Nucleus accumbens (tissue), 56 donors: ENCODE results near the gene MB.

Experiments used
- DNase-seq, 56 donors: peaks; one replicate each; lab custom pipeline; 2025; lab: John Stamatoyannopoulos, UW

The MB gene

GRCh38 chr22:35559354-35560005 lies 57.6 kb downstream of the MB start:
- peak in 3 of 56 donors; percentile 22 to 37 (median 30) for DNase-seq

DNA sequence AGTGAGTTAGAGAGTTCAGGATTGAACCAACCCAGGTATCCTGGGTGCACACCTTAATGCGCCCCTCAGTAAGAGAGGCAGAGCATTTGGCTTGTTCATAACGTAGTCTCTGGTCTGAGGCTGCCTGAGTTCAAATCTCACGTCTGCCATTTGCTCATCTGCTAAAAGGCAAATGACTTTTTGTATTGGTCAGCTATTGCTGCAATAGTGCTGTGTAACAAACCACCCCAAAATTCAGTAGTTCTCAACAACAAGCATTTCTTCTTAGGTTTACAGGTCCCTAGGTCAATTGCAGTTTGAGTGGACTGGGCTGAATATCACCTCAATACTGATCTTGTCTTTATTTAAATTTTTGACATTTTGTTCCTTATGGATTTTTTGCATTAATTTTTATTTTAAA lies 58.4 kb downstream of the MB start:
- DNase-seq = no peak

DNA sequence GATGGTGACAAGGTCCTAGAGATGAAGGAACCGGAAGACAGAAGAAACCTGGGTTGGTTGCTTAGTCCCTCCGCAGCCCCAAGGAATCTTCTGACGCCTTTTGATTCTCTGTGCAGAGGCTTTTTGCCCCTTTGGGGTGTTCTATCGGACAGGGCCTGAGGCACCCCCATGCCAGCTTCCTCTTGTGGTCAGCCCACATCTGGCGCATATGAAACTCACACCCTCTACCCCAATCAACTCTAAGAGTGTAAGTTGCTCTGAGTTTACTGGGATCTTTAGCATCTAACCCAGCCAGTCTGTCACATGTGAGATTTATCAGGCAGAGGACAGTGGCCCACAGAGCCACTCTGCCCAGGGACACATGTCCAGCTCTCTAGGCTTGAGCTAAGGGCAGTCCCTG lies 59.1 kb downstream of the MB start:
- no peak for DNase-seq
